ENCODE measurements around the gene SMCO4. TPM values are rescaled to one million over a fixed set of nuclear protein-coding genes. Genes with fewer than 3 reads are reported as not detected.

The SMCO4 gene
- total and polyA plus RNA-seq, 2 donors (not counting 1 experiment from before 2014, with no cell fraction given) = 3.6 to 5.1 TPM

DNA sequence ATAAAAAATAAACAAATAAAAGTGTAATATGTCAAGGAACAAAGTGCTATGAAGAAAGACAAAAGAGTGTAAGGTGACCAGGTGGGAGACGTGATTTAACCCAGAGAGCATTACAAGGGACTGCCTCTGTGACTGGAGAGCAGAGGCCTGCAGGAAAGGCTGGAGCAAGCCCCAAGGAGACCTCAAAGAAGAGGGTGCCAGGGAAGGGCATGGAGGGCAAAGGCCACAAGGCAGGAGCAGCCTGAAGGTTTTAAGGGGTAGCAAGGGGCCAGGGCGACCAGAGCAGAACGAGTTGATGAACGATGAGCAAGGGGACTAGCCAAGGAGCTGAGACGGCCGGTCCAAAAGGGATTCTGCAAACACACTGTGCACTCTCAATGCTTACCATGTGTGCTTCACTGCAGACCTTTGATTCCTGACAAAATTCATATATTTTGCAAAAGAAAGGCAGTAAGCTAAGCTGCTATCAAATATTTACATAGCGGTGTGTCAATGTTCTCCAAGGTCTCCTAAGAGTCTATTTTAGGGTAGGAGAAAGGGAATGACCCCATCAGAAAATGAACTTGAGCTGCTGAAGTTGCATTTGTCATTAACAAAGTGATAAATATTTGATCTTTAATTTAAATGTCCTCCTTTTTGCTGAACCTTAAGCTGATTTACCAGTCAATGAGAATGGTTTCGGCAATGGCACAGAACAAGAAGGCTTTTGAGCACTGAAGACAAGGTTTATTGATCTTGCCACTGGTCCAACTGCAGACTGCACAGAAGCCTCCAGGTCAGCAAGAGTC is 50.5 kb downstream of the SMCO4 start:
- H3K4me1 Mint-ChIP-seq = no peaks in the 10 kb centered on the region
- no peak for TF ChIP-seq EZH2 (IDR thresholded peaks at IDR 0.05; ENCODE audit: borderline replicate concordance, insufficient read depth, low read depth, low read length, poor library complexity, severe bottlenecking)
- H3K9me3 Mint-ChIP-seq (ENCODE audit: insufficient read depth) = no peaks in the 10 kb centered on the region
- Histone ChIP-seq H3K27me3 (replicated peaks in 1 of 4; ENCODE audit: control extremely low read depth in 1 of 4, control insufficient read depth in 3 of 4, insufficient read depth in 4 of 4, low read length in 3 of 4) (no peaks in the 10 kb centered on the region), H3K27ac (ENCODE audit: low read length in 2 of 2) (no peak overlapping the region), H3K9me3 (ENCODE audit: control extremely low read depth in 1 of 3, control insufficient read depth in 2 of 3, insufficient read depth in 1 of 3, low read length in 2 of 3) (no peaks in the 10 kb centered on the region), H2AFZ (ENCODE audit: insufficient read depth, low read depth, low read length, poor library complexity, severe bottlenecking) (no peak overlapping the region), H3K36me3 (replicated peaks in 1 of 2; ENCODE audit: control extremely low read depth in 1 of 2, control insufficient read depth in 1 of 2, extremely low read depth in 1 of 2, insufficient read depth in 2 of 2, low read length in 1 of 2) (no peaks in the 10 kb centered on the region), H3K79me2 (ENCODE audit: control insufficient read depth, insufficient read depth, low read length) (no peaks in the 10 kb centered on the region), H4K20me1 (ENCODE audit: control insufficient read depth, insufficient read depth, low read length, poor library complexity, severe bottlenecking) (no peaks in the 10 kb centered on the region), H3K4me3 (ENCODE audit: control extremely low read depth in 1 of 5, extremely low read depth in 1 of 5, insufficient read depth in 1 of 5, low read depth in 2 of 5, low read length in 4 of 5) (no peak overlapping the region), H3K4me1 (ENCODE audit: control insufficient read depth in 2 of 2, insufficient read depth in 2 of 2, low read length in 2 of 2) (no peaks in the 10 kb centered on the region), H3K4me2 (replicated peaks; ENCODE audit: low read depth, low read length, poor library complexity, severe bottlenecking) (no peak overlapping the region), H3K9ac (ENCODE audit: low read length) (no peak overlapping the region)
- DNase-seq = no peak
- 100% methylated on average over 7 of the region's 8 CpGs for WGBS (ENCODE audit: insufficient coverage)
- intact Hi-C loops (cut with micrococcal nuclease) = no loop called here
- H3K27ac Mint-ChIP-seq = no peak overlapping the region
- POLR2A ChIA-PET = no interaction called here
- ATAC-seq (ENCODE audit: low read depth) = no peak
- no peak overlapping the region for H3K4me3 Mint-ChIP-seq
- CTCF ChIA-PET = no interaction called here
- H3K27me3 Mint-ChIP-seq = no peaks in the 10 kb centered on the region

- no peak overlapping the region for H2AFZ ChIP-seq (ENCODE audit: insufficient read depth, low read depth, low read length, poor library complexity, severe bottlenecking)
- no peak for TF ChIP-seq EZH2 (IDR thresholded peaks at IDR 0.05; ENCODE audit: borderline replicate concordance, insufficient read depth, low read depth, low read length, poor library complexity, severe bottlenecking)
- TF ChIP-seq, protein P1, sequence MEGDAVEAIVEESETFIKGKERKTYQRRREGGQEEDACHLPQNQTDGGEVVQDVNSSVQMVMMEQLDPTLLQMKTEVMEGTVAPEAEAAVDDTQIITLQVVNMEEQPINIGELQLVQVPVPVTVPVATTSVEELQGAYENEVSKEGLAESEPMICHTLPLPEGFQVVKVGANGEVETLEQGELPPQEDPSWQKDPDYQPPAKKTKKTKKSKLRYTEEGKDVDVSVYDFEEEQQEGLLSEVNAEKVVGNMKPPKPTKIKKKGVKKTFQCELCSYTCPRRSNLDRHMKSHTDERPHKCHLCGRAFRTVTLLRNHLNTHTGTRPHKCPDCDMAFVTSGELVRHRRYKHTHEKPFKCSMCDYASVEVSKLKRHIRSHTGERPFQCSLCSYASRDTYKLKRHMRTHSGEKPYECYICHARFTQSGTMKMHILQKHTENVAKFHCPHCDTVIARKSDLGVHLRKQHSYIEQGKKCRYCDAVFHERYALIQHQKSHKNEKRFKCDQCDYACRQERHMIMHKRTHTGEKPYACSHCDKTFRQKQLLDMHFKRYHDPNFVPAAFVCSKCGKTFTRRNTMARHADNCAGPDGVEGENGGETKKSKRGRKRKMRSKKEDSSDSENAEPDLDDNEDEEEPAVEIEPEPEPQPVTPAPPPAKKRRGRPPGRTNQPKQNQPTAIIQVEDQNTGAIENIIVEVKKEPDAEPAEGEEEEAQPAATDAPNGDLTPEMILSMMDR (IDR thresholded peaks at IDR 0.05) = no peak
- no peaks in the 10 kb centered on the region for H3K27me3 ChIP-seq (replicated peaks in 1 of 4; ENCODE audit: control extremely low read depth in 1 of 4, control insufficient read depth in 3 of 4, insufficient read depth in 4 of 4, low read length in 3 of 4)
- Mint-ChIP-seq H3K4me3 (no peak overlapping the region), H3K4me1 (no peaks in the 10 kb centered on the region), H3K27ac (no peak overlapping the region), H3K9me3 (ENCODE audit: insufficient read depth) (no peaks in the 10 kb centered on the region), H3K27me3 (no peaks in the 10 kb centered on the region)
- ATAC-seq (ENCODE audit: low read depth) (no peak), DNase-seq (no peak)
- no peak overlapping the region for H3K9ac ChIP-seq (ENCODE audit: low read length)
- 100% methylated on average over 4 of the region's 5 CpGs for WGBS (ENCODE audit: insufficient coverage)
- H3K9me3 ChIP-seq (ENCODE audit: control extremely low read depth in 1 of 3, control insufficient read depth in 2 of 3, insufficient read depth in 1 of 3, low read length in 2 of 3) = no peaks in the 10 kb centered on the region
- ChIA-PET CTCF (no interaction called here), POLR2A (no interaction called here)
- intact Hi-C loops (cut with micrococcal nuclease) = no loop called here
- H3K4me2 ChIP-seq (replicated peaks; ENCODE audit: low read depth, low read length, poor library complexity, severe bottlenecking) = no peak overlapping the region
- no peaks in the 10 kb centered on the region for H3K4me1 ChIP-seq (ENCODE audit: control insufficient read depth in 2 of 2, insufficient read depth in 2 of 2, low read length in 2 of 2)
- H3K4me3 ChIP-seq (ENCODE audit: control extremely low read depth in 1 of 5, extremely low read depth in 1 of 5, insufficient read depth in 1 of 5, low read depth in 2 of 5, low read length in 4 of 5) = no peak overlapping the region
- H3K27ac ChIP-seq (ENCODE audit: low read length in 2 of 2) = no peak overlapping the region
- no peaks in the 10 kb centered on the region for H4K20me1 ChIP-seq (ENCODE audit: control insufficient read depth, insufficient read depth, low read length, poor library complexity, severe bottlenecking)
- H3K36me3 ChIP-seq (replicated peaks in 1 of 2; ENCODE audit: control extremely low read depth in 1 of 2, control insufficient read depth in 1 of 2, extremely low read depth in 1 of 2, insufficient read depth in 2 of 2, low read length in 1 of 2) = no peaks in the 10 kb centered on the region
- H3K79me2 ChIP-seq (ENCODE audit: control insufficient read depth, insufficient read depth, low read length) = no peaks in the 10 kb centered on the region
These were observed 51.2 kb downstream of the SMCO4 start for GRCh38 chr11:93491973-93492372.
